ENCODE results near the gene NOD1. TPM values are rescaled to one million over a fixed set of nuclear protein-coding genes. Genes with fewer than 3 reads are reported as not detected.
"Not testable (repeated sequence)": the region's sequence is repeated elsewhere in the genome, so short reads cannot be mapped to it uniquely, and the experiment has no call there.

Gene NOD1
- total RNA-seq, 1 donor from 2014 or later = 9.5 TPM

GRCh38 chr7:30421647-30422196 is 56.9 kb downstream of the NOD1 start:
- Mint-ChIP-seq H3K36me3 (peaks cover 28% of the 10 kb centered on the region), H3K4me3 (no peak overlapping the region), H3K4me1 (no peaks in the 10 kb centered on the region), H3K27ac (no peak overlapping the region), H3K27me3 (ENCODE audit: low read depth) (no peaks in the 10 kb centered on the region), H3K9me3 (peaks cover 6% of the 10 kb centered on the region)
- no peak for DNase-seq (ENCODE audit: low spot score in 2 of 2, unreplicated experiment in 2 of 2)
- TF ChIP-seq, protein P1, sequence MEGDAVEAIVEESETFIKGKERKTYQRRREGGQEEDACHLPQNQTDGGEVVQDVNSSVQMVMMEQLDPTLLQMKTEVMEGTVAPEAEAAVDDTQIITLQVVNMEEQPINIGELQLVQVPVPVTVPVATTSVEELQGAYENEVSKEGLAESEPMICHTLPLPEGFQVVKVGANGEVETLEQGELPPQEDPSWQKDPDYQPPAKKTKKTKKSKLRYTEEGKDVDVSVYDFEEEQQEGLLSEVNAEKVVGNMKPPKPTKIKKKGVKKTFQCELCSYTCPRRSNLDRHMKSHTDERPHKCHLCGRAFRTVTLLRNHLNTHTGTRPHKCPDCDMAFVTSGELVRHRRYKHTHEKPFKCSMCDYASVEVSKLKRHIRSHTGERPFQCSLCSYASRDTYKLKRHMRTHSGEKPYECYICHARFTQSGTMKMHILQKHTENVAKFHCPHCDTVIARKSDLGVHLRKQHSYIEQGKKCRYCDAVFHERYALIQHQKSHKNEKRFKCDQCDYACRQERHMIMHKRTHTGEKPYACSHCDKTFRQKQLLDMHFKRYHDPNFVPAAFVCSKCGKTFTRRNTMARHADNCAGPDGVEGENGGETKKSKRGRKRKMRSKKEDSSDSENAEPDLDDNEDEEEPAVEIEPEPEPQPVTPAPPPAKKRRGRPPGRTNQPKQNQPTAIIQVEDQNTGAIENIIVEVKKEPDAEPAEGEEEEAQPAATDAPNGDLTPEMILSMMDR (IDR thresholded peaks at IDR 0.05; ENCODE audit: unreplicated experiment) = no peak

DNA sequence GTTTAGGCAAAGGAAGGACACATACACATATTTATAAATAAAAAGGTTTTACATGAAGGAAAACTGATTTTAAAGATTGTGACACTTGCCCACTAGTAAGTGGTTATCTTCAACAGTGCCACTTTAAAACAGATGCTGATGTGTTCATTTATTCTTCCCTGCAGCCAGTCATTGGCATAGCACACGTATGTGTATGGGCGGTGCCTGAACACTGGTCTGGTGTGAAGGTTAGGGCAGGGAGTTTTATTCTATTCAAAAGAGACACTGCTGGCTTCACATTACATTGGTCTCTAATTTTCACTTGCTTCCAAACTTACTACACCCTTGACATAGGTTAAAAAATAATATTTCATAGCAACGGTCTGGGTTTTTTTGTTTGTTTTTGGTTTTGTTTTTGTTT is 57.9 kb downstream of the NOD1 start:
- TF ChIP-seq, protein P1 (IDR thresholded peaks at IDR 0.05; ENCODE audit: unreplicated experiment) = no peak
- H3K27ac Mint-ChIP-seq = no peak overlapping the region
- DNase-seq (ENCODE audit: low spot score in 2 of 2, unreplicated experiment in 2 of 2) = no peak
- peaks cover 6% of the 10 kb centered on the region for H3K9me3 Mint-ChIP-seq
- peaks cover 22% of the 10 kb centered on the region for H3K36me3 Mint-ChIP-seq
- H3K27me3 Mint-ChIP-seq (ENCODE audit: low read depth) = no peaks in the 10 kb centered on the region
- peak overlapping the region; percentile 51 for H3K4me3 Mint-ChIP-seq
- H3K4me1 Mint-ChIP-seq = no peaks in the 10 kb centered on the region

DNA sequence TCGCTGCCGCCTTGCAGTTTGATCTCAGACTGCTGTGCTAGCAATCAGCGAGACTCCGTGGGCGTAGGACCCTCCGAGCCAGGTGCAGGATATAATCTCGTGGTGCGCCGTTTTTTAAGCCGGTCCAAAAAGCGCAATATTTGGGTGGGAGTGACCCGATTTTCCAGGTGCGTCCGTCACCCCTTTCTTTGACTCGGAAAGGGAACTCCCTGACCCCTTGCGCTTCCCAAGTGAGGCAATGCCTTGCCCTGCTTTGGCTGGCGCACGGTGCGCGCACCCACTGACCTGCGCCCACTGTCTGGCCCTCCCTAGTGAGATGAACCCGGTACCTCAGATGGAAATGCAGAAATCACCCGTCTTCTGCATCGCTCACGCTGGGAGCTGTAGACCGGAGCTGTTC is 58.5 kb downstream of the NOD1 start:
- peaks cover 17% of the 10 kb centered on the region for H3K36me3 Mint-ChIP-seq
- H3K4me1 Mint-ChIP-seq; DNase-seq (ENCODE audit: low spot score in 2 of 2, unreplicated experiment in 2 of 2); H3K9me3 Mint-ChIP-seq; H3K27me3 Mint-ChIP-seq (ENCODE audit: low read depth); H3K27ac Mint-ChIP-seq: not testable (repeated sequence)
- H3K4me3 Mint-ChIP-seq = peak overlapping the region; percentile 51

GRCh38 chr7:30413864-30414263 is 64.7 kb downstream of the NOD1 start:
- Mint-ChIP-seq H3K27me3 (ENCODE audit: low read depth) (no peaks in the 10 kb centered on the region), H3K36me3 (peaks cover 12% of the 10 kb centered on the region), H3K4me1 (no peaks in the 10 kb centered on the region), H3K27ac (no peak overlapping the region), H3K4me3 (no peak overlapping the region), H3K9me3 (peaks cover 12% of the 10 kb centered on the region)
- TF ChIP-seq, protein P1 (IDR thresholded peaks at IDR 0.05; ENCODE audit: unreplicated experiment) = no peak
- DNase-seq (ENCODE audit: low spot score in 2 of 2, unreplicated experiment in 2 of 2) = no peak

DNA sequence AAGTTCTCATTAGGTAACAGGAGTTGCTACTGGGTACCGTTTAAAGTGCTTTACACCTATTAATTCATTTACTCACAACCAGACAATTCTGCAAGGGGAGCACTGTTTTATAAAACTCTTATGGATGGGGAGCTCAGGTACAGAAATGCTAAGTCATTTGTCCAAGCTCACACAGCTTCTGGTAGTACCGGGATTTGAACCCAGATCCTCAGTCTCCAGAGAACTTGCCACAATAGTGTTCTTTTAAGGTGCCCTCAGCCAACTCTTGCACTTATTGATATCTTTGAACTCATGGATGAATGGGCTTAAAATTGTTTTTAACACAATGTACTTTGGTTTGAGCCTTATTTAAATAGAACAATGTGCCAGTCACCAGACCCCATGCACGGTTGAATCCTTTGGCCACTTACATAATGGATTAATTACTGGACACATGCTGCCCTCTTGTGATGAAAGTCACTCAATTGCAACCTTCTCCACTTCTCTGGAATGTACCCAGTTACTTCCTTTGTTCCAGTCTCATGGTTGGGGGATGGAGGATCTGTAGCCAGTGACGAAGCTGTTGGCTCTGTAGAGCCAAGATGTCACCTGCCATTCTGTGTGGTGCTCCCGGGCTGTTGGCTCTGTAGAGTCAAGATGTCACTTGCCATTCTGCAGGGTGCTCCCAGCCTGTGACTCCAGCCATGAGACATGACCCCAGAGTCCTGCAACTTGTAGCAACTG is 65.6 kb downstream of the NOD1 start:
- TF ChIP-seq, protein P1 (IDR thresholded peaks at IDR 0.05; ENCODE audit: unreplicated experiment) = no peak
- no peak for DNase-seq (ENCODE audit: low spot score in 2 of 2, unreplicated experiment in 2 of 2)
- Mint-ChIP-seq H3K4me1 (no peaks in the 10 kb centered on the region), H3K27me3 (ENCODE audit: low read depth) (no peaks in the 10 kb centered on the region), H3K36me3 (peaks cover 12% of the 10 kb centered on the region), H3K27ac (peak overlapping the region; percentile 18), H3K4me3 (no peak overlapping the region), H3K9me3 (peaks cover 12% of the 10 kb centered on the region)

GRCh38 chr7:30411897-30412296 is 66.7 kb downstream of the NOD1 start:
- peaks cover 12% of the 10 kb centered on the region for H3K9me3 Mint-ChIP-seq
- TF ChIP-seq, protein P1 (IDR thresholded peaks at IDR 0.05; ENCODE audit: unreplicated experiment) = no peak
- H3K27ac Mint-ChIP-seq = no peak overlapping the region
- no peak overlapping the region for H3K4me3 Mint-ChIP-seq
- DNase-seq (ENCODE audit: low spot score in 2 of 2, unreplicated experiment in 2 of 2) = no peak
- H3K4me1 Mint-ChIP-seq = no peaks in the 10 kb centered on the region
- H3K36me3 Mint-ChIP-seq = peaks cover 12% of the 10 kb centered on the region
- no peaks in the 10 kb centered on the region for H3K27me3 Mint-ChIP-seq (ENCODE audit: low read depth)

Data from mesothelial cell of epicardium (in vitro differentiated cells).